DOHH2 (cell line): ENCODE measurements around the gene SDHAF1.
"Not testable (repeated sequence)": the region's sequence is repeated elsewhere in the genome, so short reads cannot be mapped to it uniquely, and the experiment has no call there.

Experiments used
- H3F3A ChIP-seq: fragments of 200-600 bp; sonication (generic), shearing (Covaris generic); 2 replicates; pipeline ENCODE4 v1.6.0; 2016; ENCODE audit warnings: antibody characterized with exemption, mild to moderate bottlenecking; ENCODE audit not compliant: control insufficient read depth, insufficient read depth
- H3K27ac ChIP-seq: fragments of 200-600 bp; sonication (generic); 2 replicates; pipeline ENCODE4 v1.5.1; 2014; ENCODE audit warnings: low read depth, mild to moderate bottlenecking, low read length, moderate library complexity
- H3K27me3 ChIP-seq: fragments of 200-600 bp; sonication (generic); 2 replicates; pipeline ENCODE4 v1.6.1; 2014; ENCODE audit warnings: mild to moderate bottlenecking, low read length, mixed read lengths; ENCODE audit not compliant: control insufficient read depth
- H3K36me3 ChIP-seq: fragments of 200-600 bp; sonication (generic); 2 replicates; pipeline ENCODE4 v1.6.1; 2014; ENCODE audit warnings: mild to moderate bottlenecking, low read length, moderate library complexity, mixed read lengths; ENCODE audit not compliant: control insufficient read depth
- H3K4me1 ChIP-seq: fragments of 200-600 bp; sonication (generic); 2 replicates; pipeline ENCODE4 v1.6.1; 2014; ENCODE audit warnings: mild to moderate bottlenecking, low read length, mixed read lengths; ENCODE audit not compliant: control insufficient read depth
- H3K4me2 ChIP-seq: fragments of 200-600 bp; sonication (generic); 2 replicates; pipeline ENCODE4 v1.6.0; 2014; ENCODE audit warnings: mild to moderate bottlenecking, low read length, moderate library complexity
- H3K4me3 ChIP-seq: fragments of 200-600 bp; sonication (generic); 2 replicates; pipeline ENCODE4 v1.5.1; 2014; ENCODE audit warnings: mild to moderate bottlenecking, low read length, mixed read lengths
- H3K79me2 ChIP-seq: fragments of 200-600 bp; sonication (generic); 2 replicates; pipeline ENCODE4 v1.6.1; 2014; ENCODE audit warnings: mild to moderate bottlenecking, low read length, mixed read lengths; ENCODE audit not compliant: control insufficient read depth
- H3K9me2 ChIP-seq: fragments of 200-600 bp; sonication (generic); replicated peaks from 2 replicates; pipeline ENCODE4 v1.6.1; 2014; ENCODE audit warnings: mild to moderate bottlenecking, low read length, mixed read lengths; ENCODE audit not compliant: control insufficient read depth
- H3K9me3 ChIP-seq: fragments of 200-600 bp; sonication (generic); 2 replicates; pipeline ENCODE4 v1.6.1; 2014; ENCODE audit warnings: antibody characterized with exemption, low read length, mixed read lengths; ENCODE audit not compliant: control insufficient read depth, insufficient read depth
- H4K20me1 ChIP-seq: fragments of 200-600 bp; sonication (generic); 2 replicates; pipeline ENCODE4 v1.6.0; 2014; ENCODE audit warnings: low read depth, mild to moderate bottlenecking, antibody characterized with exemption, low read length, moderate library complexity; ENCODE audit not compliant: control insufficient read depth, insufficient read depth
- CTCF ChIP-seq: fragments of 200-600 bp; sonication (generic); IDR thresholded peaks from one replicate; pipeline ENCODE4 v1.5.1; 2014; ENCODE audit warnings: antibody characterized with exemption, mild to moderate bottlenecking, low read depth, low read length; ENCODE audit not compliant: poor library complexity, severe bottlenecking
- EZH2phosphoT487 ChIP-seq: fragments of 200-600 bp; sonication (generic); IDR thresholded peaks from 2 replicates; pipeline ENCODE4 v1.6.1; 2017; ENCODE audit warnings: borderline replicate concordance, mild to moderate bottlenecking, antibody characterized with exemption, low read length, moderate library complexity, mixed read lengths

SDHAF1 gene

GRCh38 chr19:35978832-35979365 lies 16.1 kb upstream of the SDHAF1 start:
- Histone ChIP-seq H3K4me3 (no peak overlapping the region), H3K4me1 (no peaks in the 10 kb centered on the region), H4K20me1 (no peaks in the 10 kb centered on the region), H3K9me3 (no peaks in the 10 kb centered on the region), H3K4me2 (no peak overlapping the region), H3K79me2 (no peaks in the 10 kb centered on the region), H3K27ac (no peak overlapping the region), H3K9me2 (no peaks in the 10 kb centered on the region), H3K27me3 (peaks cover 8% of the 10 kb centered on the region; the same call in 1 of the 2 replicates), H3K36me3 (no peaks in the 10 kb centered on the region), H3F3A (no peaks in the 10 kb centered on the region)
- no peak for TF ChIP-seq CTCF
- TF ChIP-seq EZH2phosphoT487 = no peak

GRCh38 chr19:35980997-35981396 lies 14.0 kb upstream of the SDHAF1 start:
- H3K27ac ChIP-seq, H3K79me2 ChIP-seq, H4K20me1 ChIP-seq, H3K36me3 ChIP-seq, H3K4me1 ChIP-seq, H3F3A ChIP-seq, H3K9me2 ChIP-seq, H3K9me3 ChIP-seq, H3K4me2 ChIP-seq, H3K4me3 ChIP-seq: not testable (repeated sequence)
- peaks cover 10% of the 10 kb centered on the region; the same call in 1 of the 2 replicates for H3K27me3 ChIP-seq

- Histone ChIP-seq H3K9me2 (no peaks in the 10 kb centered on the region), H3K79me2 (no peaks in the 10 kb centered on the region), H3K4me3 (no peak overlapping the region), H3K27ac (no peak overlapping the region), H3K36me3 (no peaks in the 10 kb centered on the region), H3K4me1 (peaks cover 9% of the 10 kb centered on the region; the same call in 1 of the 2 replicates), H4K20me1 (no peaks in the 10 kb centered on the region), H3F3A (no peaks in the 10 kb centered on the region), H3K9me3 (no peaks in the 10 kb centered on the region), H3K4me2 (no peak overlapping the region), H3K27me3 (peaks cover 23% of the 10 kb centered on the region)
- TF ChIP-seq EZH2phosphoT487 (no peak), CTCF (no peak)
Observed at GRCh38 chr19:35983177-35983576, 11.8 kb upstream of the SDHAF1 start.

- H3K36me3 ChIP-seq = no peaks in the 10 kb centered on the region
- H3K27me3 ChIP-seq = peaks cover 23% of the 10 kb centered on the region
- no peak overlapping the region for H3K4me3 ChIP-seq
- no peak for TF ChIP-seq EZH2phosphoT487
- no peak for TF ChIP-seq CTCF
- no peaks in the 10 kb centered on the region for H3K9me2 ChIP-seq
- no peaks in the 10 kb centered on the region for H3K79me2 ChIP-seq
- H3K9me3 ChIP-seq = peaks cover 5% of the 10 kb centered on the region; the same call in 1 of the 2 replicates
- H3K4me2 ChIP-seq = no peak overlapping the region
- H4K20me1 ChIP-seq = no peaks in the 10 kb centered on the region
- peaks cover 9% of the 10 kb centered on the region; the same call in 1 of the 2 replicates for H3K4me1 ChIP-seq
- no peaks in the 10 kb centered on the region for H3F3A ChIP-seq
- no peak overlapping the region for H3K27ac ChIP-seq
Observed at GRCh38 chr19:35986111-35986510, 8.9 kb upstream of the SDHAF1 start.
